NCI-H1092 (cell line): Measurements from ENCODE around the gene WFDC13.
"Not testable (repeated sequence)": the region's sequence is repeated elsewhere in the genome, so short reads cannot be mapped to it uniquely, and the experiment has no call there.

Source experiments
- DNase-seq: peaks from one replicate; lab custom pipeline; 2025; lab: John Stamatoyannopoulos, UW

WFDC13 gene, protein sequence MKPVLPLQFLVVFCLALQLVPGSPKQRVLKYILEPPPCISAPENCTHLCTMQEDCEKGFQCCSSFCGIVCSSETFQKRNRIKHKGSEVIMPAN

DNA sequence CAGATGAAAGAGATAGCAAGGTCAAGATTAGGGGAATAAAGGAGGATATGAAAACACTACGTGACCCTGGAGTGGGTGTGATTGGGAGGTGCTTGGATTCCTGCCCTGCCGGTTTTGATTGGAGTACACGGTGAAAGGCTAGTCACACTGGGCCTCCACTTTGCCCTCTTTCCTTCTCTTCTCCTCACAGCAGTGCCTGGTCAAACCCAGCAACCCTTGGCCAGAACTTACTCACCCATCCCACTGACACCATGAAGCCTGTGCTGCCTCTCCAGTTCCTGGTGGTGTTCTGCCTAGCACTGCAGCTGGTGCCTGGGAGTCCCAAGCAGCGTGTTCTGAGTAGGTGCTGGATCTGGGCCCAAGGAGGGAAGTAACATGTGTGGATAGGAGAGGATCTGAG is at the start of gene WFDC13:
Gene WFDC13 (plus strand): TSS at position 166 of the 400 bp plus-strand sequence. CDS start 86 bp downstream, at position 252.
- no peak for DNase-seq

DNA sequence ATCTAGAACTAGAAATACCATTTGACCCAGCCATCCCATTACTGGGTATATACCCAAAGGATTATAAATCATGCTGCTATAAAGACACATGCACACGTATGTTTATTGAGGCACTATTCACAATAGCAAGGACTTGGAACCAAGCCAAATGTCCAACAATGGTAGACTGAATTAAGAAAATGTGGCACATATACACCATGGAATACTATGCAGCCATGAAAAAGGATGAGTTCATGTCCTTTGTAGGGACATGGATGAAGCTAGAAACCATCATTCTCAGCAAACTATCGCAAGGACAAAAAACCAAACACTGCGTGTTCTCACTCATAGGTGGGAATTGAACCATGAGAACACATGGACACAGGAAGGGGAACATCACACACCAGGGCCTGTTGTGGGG is 44.8 kb upstream of the WFDC13 start:
- DNase-seq: not testable (repeated sequence)

DNA sequence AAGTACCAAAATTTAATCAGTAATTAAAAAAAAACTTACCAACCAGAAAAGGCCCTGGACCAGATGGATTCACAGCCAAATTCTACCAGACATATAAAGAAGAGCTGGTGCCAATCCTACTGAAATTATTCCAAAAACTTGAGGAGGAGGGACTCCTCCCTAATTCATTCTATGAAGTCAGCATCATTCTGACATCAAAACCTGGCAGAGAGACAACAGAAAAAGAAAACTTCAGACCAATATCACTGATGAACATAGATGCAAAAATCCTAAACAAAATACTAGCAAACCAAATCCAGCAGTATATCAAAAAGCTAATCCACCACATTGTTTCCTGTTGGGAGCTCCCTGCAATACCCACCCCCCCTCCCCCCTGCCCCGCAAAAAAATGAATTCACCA is 31.7 kb upstream of the WFDC13 start, which contains the start of gene WFDC11:
Gene WFDC11 (minus strand): TSS at position 101 of the 400 bp plus-strand sequence. CDS start 19,639 bp downstream, outside the sequence.
- DNase-seq: no peak

DNA sequence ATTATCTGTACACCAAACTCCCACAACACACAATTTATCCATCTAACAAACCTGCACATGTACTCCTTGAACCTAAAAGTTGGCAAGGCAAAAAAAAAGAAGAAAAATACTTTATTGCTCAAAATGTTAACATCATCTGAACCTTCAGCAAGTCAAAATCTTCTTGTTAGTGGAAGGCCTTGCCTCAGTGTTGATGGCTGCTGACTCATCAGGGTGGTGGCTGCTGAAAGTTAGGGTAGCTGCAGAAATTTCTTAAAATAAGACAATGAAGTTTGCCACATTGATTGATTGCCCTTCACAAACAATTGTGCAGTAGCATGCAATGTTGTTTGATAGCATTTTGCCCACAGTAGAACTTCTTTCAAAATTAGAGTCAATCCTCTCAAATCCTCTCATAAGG is 29.1 kb upstream of the WFDC13 start:
- no peak for DNase-seq

DNA sequence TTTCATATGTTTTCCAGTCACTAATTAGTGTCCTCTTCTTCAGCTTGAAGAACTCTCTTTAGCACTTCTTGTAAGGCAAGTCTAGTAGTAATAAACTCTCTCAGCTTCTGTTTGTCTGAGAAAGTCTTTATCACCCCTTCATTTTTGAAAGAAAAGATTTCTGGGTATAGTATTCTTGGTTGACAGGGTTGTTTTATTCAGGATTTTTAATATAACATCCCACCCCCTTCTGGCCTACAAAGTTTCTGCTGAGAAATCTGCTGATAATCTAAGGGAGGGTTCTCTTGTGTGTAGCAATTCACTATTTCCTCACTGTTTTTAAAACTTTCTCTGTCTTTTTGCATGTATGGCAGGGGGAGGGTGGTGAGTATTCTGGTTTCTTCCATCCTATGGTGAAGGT is 22.2 kb upstream of the WFDC13 start:
- DNase-seq: no peak

DNA sequence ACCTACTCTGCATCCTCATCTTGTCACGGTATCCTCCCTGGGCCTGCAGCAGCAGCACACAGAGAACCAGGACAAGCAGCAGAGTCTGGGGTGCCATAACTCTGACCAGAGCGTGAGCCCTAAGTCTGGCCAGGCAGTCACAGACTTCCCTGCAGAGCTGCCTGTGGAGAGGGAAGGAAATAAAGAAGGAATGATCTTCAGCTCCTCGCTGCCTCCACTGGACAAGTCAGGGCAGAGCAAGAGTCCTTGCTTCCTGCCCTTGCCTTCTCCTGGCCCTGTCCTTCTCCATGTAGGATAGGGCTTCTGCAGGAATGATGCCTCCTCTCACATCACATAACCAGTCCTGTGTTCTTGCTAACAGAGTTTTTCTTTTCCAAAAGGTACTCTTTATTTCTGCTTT is 15.9 kb upstream of the WFDC13 start:
- no peak for DNase-seq

DNA sequence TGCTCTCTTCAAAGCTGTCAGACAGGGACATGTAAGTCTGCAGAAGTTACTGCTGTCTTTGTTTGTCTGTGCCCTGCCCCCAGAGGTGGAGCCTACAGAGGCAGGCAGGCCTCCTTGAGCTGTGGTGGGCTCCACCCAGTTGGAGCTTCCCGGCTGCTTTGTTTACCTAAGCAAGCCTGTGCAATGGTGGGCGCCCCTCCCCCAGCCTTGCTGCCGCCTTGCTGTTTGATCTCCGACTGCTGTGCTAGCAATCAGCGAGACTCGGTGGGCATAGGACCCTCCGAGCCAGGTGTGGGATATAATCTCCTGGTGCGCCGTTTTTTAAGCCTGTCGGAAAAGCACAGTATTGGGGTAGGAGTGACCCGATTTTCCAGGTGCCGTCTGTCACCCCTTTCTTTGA is 8.5 kb upstream of the WFDC13 start:
- not testable (repeated sequence) for DNase-seq

DNA sequence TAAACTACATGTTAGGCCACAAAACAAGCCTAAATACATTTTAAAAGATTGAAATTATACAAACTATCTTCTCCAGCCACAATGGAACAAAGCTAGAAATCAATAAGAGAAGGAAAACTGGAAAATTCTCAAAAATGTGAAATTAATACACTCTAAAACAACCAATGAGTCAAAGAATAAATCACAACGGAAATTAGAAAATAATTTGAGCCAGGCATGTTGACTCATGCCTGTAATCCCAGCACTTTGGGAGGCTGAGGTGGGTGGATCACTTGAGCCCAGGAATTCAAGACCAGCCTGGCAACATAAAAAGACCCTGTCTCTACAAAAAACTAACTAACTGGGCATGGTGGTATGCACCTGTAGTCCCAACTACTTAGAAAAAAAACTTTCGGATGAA is 6.3 kb upstream of the WFDC13 start:
- DNase-seq: no peak

DNA sequence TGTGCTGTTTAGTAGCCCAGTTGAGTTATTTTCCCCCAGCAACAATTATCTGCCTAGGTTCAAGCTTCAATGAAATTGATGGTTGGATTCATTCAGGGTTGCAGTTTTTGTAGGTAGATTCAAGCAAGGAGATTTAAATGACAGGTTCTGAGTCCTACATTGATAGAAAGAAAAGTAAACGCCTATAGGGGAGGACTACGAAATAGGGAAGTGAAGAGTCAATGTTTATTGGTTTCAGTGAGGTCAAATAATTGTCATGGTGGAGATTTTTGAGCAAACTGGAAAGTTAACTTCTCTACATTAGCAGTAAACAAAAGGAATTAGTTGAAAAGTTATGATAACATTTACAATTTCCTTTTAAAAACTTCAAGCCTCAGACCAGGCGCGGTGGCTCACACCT is 734 bp upstream of the WFDC13 start:
- DNase-seq: no peak

DNA sequence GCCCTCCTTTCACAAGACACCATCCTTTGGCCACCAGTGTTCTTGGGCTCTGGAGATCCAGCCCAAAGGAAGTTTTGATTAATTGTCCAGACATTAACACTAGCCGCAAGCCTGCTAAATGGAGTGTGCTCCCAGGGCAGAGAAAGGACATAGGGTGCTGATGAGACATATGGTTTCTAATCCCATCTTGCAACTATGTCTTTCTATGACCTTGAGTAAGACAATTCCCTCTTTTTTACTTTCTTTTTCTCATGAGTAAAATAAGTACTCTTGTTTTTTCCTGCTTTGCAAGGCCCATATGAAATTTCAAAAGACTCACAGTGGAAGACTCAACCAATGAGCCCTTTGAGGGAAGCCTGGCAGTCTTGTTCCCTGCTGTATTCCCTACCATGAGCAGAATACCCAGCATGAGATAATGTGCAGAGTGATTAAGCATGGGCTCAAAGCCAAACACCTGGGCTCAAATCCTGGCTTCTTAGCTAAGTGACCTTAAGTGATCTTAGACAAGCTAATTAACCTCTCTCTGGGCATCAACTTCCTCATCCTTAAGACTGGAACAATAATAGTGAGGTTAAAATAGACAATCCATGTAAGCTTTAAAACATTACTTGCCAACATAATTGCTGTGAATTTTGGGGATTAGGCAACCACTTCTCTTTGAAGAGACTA is 3.3 kb downstream of the WFDC13 start, which contains the start of gene WFDC10B:
Gene WFDC10B (minus strand): TSS at position 51 of the 669 bp plus-strand sequence. CDS start 19,027 bp downstream, outside the sequence.
- DNase-seq: peak; percentile 9

DNA sequence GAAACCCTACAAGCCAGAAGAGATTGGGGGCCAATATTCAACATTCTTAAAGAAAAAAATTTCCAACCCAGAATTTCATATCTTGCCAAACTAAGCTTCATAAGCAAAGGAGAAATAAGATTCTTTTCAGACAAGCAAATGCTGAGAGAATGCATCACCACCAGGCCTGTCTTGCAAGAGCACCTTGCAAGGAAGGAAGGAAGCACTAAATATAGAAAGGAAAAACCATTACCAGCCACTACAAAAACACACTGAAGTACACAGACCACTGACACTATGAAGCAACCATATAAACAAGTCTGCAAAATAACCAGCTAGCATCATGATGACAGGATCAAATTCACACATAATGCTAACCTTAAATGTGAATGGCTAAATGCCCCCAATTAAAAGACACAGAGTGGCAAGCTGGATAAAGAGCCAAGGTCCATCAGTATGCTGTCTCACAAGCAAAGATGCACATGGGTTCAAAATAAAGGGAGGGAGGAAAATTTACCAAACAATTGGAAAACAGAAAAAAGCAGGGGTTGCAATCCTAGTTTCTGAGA is 14.4 kb downstream of the WFDC13 start:
- not testable (repeated sequence) for DNase-seq

DNA sequence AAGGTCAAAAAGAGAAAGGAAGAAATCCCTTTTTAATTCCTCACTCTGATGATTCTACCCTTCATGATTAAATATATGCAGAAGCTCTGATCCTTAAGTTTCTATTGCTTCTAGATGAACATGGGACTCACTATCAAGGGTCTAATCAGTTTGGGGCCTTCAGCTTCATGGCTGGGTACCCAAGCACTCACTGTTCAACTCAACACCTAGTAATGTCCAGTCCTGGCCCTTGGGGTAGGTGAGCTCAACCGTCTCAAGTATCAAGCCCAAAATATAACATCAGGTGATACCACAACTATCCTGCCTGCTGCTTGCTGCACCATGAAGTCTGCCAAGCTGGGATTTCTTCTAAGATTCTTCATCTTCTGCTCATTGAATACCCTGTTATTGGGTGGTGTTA is 20.2 kb downstream of the WFDC13 start, which contains the start of gene SPINT4:
Gene SPINT4 (plus strand): TSS at position 301 of the 400 bp plus-strand sequence. CDS start 21 bp downstream, at position 322.
- no peak for DNase-seq

DNA sequence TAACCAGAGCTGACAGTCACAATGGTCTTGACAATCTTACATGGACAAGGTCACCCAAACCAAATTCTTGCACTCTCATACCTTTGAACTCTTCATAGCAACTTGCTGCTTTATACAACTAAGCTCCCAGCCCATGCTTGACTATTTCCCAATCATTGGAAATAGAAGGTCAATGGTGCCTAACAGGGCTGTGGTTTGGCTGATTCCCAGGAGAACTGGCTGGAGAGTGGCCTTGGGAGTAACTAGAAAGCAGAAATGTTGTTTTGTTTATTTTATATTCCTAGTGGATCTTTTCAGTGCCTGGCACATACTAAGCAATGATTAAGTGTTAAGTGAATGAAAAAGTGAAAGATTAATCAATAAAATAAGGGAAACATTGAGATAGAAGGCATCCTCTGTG is 23.3 kb downstream of the WFDC13 start:
- no peak for DNase-seq

DNA sequence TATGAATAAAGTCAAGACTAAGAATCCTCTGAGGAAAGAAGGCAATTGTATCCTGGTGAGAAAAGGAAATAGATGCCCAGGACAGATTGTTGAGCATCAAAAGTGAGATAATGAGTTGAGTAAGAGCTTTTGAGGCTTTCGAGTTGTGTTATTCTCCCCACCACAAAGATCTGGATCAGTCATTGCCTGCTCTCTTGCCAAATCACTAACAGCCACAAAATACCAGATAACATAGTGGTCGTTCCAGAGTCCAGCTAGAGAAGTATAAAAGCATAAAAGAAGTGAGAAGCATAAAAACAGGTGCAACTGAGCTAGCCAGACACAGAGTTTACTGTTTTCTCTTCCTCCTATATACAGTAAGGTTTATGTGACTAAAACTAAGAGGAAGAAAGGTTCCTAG is 25.2 kb downstream of the WFDC13 start:
- DNase-seq: no peak

DNA sequence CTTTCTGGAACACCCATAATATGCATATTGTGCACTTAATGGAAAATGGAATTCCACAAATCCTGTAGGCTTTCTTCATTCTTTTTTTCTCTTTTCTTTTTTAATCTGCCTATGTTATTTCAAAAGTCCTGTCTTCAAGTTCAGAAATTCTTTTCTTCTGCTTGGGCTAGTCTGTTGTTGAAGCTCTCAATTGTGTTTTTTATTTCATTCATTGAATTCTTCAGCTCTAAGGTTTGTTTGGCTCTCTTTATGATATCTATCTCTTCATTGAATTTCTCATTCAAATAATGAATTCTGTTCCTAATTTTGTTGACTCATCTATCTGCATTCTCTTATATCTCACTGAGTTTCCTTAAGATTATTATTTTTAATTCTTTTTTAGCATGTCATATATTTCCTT is 30.4 kb downstream of the WFDC13 start:
- DNase-seq: no peak

DNA sequence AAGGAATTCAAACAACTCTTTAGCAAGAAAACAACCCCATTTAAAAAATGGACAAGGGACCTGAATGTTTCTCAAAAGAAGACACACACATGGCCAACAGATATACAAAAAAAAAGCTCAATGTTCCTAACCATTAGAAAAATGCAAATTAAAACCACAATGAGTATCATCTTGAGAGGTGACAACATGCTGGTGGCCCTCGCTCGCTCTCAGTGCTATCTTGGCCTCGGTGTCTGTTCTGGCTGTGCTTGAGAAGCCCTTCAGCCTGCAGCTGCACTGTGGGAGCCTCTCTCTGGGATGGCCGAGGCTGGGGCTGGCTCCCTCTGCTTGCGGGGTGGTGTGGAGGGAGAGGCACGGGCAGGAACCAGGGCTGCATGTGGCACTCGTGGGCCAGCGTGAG is 33.7 kb downstream of the WFDC13 start:
- no peak for DNase-seq

DNA sequence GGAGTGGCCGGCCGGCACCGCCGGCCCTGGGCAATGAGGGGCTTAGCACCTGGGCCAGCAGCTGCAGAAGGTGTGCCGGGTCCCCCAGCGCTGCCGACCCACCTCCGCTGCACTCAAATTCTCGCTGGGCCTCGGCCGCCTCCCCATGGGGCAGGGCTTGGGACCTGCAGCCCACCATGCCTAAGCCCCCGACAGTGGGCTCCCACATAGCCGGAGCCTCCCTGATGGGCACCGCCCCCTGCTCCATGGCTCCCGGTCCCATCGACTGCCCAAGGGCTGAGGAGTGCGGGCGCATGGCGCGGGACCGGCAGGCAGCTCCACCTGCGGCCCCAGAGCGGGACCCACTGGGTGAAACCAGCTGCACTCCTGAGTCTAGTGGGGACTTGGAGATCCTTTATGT is 34.1 kb downstream of the WFDC13 start:
- no peak for DNase-seq

DNA sequence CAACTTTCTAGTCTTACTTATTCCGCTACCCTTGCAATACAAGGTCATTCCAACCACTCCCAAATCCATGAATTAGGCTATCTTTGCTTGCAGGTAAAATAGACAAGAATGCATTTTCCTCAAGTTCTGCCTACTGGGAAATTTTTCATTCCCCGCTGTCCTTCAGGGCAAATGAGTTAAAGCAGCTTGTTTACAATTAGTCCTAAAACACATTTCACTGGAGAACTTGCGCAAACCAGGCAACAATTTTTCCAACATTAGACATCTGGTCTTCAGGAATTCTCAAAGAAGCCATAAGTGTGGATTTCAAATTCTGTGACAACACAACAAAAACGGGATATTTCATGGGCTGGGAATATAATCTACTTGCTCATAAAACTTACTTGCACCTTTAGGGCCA is 40.8 kb downstream of the WFDC13 start:
- DNase-seq: no peak

DNA sequence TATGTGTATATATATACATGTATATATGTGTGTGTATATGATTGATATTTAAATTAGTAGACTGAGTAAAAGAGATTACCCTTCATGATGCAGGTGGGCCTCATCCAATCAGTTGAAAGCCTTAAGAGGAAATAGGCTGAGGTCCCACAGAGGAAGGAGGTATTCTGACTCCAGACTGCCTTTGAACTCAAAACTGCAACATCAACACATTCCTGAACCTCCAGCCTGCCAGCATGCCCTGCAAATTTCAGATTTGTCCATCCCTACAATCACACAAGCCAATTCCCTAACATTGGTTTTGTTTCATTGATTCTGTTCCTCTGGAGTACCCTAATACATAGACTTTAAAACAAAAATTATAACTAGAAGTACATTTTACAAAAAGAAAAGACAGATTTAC is 43.2 kb downstream of the WFDC13 start:
- no peak for DNase-seq

DNA sequence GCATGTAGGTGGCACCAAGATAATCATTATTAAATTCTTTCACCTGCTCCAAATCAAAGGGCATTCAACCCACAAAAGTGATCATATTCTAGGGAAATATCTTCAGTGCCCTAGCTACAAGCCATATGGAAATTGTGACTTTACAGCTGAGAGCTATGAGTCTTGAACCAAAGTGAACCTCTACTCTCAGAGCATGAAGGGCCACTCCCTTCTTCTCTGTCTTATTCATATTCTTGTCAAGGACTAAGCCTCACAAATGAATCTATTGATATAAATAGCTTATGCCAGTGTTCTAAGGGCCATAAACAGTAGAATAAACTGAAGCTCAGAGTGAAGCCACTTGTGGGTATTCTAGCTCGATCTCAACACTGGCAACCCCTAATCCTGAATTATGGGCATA is 49.9 kb downstream of the WFDC13 start:
- no peak for DNase-seq

DNA sequence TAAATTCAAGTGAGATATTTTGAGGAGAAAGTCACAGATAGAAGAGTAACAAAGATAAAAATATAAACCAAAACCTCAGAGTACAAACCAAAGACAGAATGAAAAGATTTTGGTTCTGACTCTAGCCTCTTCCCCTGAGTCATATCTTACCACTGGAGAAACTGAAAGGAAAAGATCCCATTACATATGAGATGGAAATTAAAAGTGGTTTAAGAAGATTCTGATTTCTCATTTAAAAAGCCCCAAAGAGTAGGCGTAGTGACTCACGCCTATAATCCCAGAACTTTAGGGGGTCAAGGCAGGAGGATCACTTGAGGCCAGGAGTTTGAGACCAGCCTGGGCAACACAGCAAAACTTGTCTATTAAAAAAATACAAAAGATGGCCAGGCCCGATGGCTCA is 50.9 kb downstream of the WFDC13 start:
- no peak for DNase-seq

DNA sequence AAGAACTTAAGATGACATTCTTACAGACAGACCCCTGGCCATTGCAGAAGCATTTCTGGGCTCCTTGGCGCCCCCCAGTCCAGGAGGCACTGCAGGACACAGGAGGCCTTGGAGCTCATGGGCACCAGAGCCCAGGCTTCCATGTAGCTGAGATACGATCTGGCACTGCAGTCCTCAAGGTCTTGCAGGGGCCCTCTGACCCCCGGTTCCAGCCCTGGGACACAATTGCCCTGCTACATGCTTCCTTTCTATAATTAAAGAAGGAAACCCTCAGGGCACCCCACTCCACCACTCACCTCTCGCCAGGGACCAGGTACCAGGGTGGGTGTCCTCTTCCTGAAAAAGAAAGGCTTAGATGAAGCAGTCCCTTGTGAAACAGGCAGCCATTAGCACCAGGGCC is 56.3 kb downstream of the WFDC13 start:
- no peak for DNase-seq
